22Rv1 (cell line): ENCODE data around the gene UNC5B.

ENCODE experiments used
- H3K27ac ChIP-seq: fragments of 450-650 bp; 2 replicates; pipeline ENCODE4 v1.5.1; 2017
- ZFX ChIP-seq: fragments of 450-650 bp; IDR thresholded peaks from 2 replicates; pipeline ENCODE4 v1.6.1; 2017; ENCODE audit warnings: antibody characterized with exemption, borderline replicate concordance
- TF ChIP-seq, protein P1 (sequence below): fragments of 450-650 bp; IDR thresholded peaks from 2 replicates; pipeline ENCODE4 v1.5.1; 2017; ENCODE audit warnings: mild to moderate bottlenecking

The UNC5B gene

DNA sequence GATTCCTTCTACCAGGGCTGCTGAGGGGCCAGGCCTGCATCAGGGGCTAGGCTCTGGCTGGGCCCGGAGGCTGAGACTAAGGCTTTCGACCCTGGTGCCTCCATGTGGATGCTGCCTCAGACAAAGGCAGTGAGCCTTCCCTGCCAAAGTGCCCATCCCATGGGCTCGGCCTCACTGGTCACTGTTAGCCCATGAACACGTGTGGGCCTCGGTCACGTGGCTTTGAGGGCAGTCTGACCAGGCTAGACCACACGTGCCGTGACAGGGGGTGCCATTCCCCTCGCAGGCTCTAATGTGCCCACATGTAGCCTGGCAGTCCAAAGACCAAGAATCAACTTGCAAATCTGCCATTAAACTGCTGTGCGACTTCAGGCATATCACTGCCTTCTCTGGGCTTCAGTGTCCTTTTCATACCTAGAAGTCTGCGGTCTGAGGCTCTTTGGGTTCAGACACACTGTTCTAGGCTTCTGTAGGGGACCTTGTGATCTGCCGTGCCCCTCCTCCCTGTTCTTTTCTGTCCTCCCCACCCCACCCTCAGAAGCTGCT, 89.1 kb downstream of the UNC5B start:
- no peak overlapping the region for H3K27ac ChIP-seq
- TF ChIP-seq, protein P1, sequence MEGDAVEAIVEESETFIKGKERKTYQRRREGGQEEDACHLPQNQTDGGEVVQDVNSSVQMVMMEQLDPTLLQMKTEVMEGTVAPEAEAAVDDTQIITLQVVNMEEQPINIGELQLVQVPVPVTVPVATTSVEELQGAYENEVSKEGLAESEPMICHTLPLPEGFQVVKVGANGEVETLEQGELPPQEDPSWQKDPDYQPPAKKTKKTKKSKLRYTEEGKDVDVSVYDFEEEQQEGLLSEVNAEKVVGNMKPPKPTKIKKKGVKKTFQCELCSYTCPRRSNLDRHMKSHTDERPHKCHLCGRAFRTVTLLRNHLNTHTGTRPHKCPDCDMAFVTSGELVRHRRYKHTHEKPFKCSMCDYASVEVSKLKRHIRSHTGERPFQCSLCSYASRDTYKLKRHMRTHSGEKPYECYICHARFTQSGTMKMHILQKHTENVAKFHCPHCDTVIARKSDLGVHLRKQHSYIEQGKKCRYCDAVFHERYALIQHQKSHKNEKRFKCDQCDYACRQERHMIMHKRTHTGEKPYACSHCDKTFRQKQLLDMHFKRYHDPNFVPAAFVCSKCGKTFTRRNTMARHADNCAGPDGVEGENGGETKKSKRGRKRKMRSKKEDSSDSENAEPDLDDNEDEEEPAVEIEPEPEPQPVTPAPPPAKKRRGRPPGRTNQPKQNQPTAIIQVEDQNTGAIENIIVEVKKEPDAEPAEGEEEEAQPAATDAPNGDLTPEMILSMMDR: no peak

DNA sequence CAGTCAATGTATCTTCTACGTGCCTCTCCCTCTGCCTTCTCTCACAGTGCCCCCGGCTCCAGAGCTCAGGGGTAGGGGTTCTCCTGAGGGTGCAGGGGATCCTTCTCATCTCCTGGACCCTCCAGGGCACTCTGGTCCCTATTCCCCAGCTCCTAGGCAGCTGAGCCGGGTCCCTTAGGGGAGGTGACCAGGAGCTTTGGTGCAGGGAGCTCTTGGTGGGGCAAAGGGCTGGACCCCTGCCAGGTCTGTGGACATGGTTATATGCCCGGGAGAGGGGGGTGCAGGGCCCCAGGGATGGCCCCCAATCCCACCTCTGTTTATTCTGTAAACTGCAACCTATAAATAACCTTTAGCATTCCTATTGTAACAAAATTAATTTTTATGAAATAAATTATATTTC, 90.1 kb downstream of the UNC5B start:
- TF ChIP-seq, protein P1: no peak
- TF ChIP-seq ZFX: no peak
- no peak overlapping the region for H3K27ac ChIP-seq

DNA sequence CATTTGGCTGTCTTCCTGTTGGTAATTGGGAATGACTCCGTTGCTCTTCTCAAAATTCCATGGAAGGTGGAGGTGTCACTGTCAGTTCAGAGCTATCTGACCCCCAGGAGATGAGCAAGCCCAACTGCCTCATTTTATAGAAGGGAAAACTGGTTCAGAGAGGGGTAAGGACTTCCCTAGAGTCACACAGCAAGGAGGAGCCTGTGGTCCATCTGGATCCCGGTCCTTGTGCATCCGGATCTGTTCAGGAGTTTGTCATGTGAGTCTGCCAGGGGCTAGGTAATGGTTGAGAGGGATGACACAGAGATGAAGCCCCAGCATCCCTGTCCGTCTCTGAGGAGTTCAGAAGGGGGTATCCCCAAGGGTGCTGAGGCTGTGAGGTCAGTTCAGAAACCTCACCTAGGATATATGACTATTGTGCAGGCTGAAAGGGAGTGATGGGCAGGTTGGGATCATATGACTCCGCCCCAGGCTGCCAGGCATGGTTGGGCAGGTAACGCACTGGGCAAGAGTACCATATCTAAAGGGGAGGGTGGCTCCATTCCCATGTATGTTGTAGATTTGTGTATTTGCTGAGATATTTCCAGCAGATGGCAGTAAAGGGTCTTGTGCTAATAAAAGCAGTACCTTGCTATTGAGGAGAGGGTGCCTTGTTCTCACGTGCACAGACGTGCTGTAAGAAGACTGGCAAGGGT, 90.7 kb downstream of the UNC5B start:
- TF ChIP-seq, protein P1: peak; percentile 83
- TF ChIP-seq ZFX: no peak
- no peak overlapping the region for H3K27ac ChIP-seq

DNA sequence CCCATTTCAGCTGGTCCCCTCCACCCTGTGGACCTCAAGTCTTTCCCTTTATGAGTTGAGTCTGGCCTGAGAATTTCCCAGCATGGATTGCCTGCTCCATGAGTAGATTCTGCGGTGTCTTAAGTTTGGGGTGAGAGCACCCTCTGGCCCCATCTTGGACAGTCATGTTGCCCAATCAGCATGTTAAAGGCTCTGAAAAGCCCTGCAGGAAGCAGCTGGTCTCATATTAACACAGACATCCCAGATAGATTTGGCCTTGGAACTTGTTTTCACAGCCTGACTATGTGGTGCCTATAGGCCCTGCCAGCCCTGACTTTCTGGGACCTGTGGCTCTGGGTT, 91.2 kb downstream of the UNC5B start:
- no peak for TF ChIP-seq ZFX
- TF ChIP-seq, protein P1: peak; percentile 62

DNA sequence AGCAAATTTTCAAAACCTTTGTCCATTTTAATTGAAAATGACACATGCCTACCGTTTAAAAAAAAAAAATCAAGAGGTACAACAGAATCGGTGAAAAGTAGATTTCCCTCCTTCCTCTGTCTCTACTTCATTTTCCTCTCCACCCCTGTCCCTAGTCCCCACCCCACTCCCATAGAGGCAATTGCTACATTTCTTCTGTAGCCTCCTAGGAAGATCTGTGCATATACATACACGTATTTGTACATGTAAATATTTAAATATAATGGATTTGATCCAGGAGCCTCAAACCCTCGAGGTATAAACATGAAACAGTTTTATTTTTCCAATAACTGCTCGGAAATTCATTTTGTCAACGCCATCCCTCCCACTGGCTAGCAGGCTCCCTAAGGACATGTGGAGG, 92.5 kb downstream of the UNC5B start:
- no peak overlapping the region for H3K27ac ChIP-seq
- TF ChIP-seq, protein P1: no peak
- no peak for TF ChIP-seq ZFX

More for the DNA sequence above, 91.2 kb downstream of the UNC5B start:
- no peak overlapping the region for H3K27ac ChIP-seq

DNA sequence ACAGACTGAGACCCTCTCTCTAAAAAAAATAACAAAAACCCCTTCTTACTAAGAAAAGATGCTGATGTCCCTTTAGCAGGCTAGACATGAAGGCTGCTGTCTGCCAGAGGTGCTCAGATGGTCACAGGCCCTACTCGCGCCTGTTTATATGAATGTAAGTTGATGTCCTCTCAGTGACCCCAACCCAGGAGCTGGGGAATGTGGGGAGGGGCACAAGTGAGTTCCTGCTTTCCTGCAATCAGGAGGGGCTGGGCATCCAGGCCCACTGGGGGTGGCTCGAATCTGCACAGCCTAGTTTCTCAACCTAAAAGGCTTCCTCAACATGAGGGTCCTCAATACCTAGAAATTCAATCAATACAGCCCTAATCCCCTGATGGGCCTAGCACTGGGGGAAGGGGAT, 94.6 kb downstream of the UNC5B start:
- H3K27ac ChIP-seq: no peak overlapping the region
- TF ChIP-seq, protein P1: no peak
- no peak for TF ChIP-seq ZFX

DNA sequence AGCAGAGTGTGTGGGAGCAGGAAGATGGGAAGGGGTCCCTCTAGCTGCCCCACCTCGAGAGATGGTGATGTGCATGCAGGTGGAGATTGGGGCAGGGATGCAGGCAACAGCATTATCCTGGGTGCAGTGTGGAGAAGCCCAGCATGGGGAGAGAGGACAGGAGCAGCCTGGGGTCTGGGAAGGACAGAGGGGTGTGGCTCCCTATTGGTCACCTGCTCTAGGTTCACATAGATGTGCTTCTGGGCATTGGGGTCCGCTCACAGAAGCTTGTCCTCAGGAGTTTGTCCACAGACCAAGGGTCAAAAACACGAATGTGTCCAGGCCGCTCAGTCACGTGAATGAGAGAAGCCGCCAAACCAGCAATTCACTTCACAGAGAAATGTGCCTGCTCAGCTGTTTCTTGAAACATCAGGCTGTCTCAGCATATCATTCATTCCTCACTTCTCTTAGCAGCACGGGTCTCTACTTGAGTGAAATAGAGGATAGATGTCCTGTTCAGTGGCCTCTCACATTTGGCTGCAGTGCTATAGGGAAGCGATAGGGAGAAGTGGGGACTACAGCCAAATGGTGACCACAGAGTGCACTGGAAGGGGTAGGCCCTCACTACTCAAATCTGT, 95.2 kb downstream of the UNC5B start:
- H3K27ac ChIP-seq: no peak overlapping the region
- TF ChIP-seq, protein P1: no peak
- TF ChIP-seq ZFX: no peak
